HG03097 (cell line): Measurements from ENCODE around the gene SLC37A3.
A peak's percentile ranks its signal among the peaks of the same experiment; 100 is the strongest.

ENCODE experiments used
- ATAC-seq: cut with Tn5 transposase; IDR thresholded peaks from one replicate; pipeline ENCODE4 v1.9.1; 2021; ENCODE audit not compliant: unreplicated experiment, low FRiP score

The SLC37A3 gene

GRCh38 chr7:140402178-140402835, 4.0 kb upstream of the SLC37A3 start:
- no peak for ATAC-seq

DNA sequence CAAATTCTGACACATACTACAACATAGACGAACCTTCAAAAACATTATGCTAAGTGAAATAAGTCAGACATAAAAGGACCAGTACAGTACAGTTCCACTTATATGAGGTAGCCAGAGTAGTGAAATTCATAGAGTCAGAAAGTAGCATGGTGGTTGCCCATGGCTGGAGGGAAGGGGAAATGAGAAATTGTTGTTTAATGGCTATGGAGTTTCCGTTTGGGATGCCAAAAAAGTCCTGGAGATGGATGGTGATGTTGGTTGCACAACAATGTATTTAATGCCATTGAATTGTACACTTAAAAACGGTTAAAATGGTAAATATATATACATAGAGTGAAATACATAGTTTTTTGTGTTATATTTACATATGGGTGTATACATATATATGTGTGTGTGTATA, 2.1 kb upstream of the SLC37A3 start:
- no peak for ATAC-seq

GRCh38 chr7:140398821-140399220, 491 bp upstream of the SLC37A3 start:
- ATAC-seq, result no peak

GRCh38 chr7:140393756-140394306, 4.5 kb downstream of the SLC37A3 start:
- ATAC-seq, result no peak

DNA sequence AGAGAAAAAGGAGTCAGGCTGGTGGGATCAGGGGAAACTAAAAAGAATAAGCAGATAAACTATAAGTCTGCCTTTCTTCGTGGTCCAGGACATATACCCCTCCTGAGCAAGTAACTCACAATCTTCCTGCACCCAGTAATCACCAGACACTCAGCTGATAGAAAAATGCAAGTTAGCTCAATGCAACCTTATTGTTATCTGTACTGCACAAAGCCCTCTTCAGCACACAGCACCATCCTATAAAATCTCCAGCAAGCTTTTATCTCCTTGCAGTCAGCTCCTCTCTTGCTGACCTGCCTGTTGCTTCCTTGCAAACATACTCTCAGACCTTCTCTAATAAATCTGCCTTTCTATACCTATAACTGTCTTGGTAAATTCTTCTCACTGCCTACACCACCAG, 6.7 kb downstream of the SLC37A3 start:
- no peak for ATAC-seq

GRCh38 chr7:140390466-140391190, 7.7 kb downstream of the SLC37A3 start:
- peak; percentile 50 for ATAC-seq

- no peak for ATAC-seq
Measured at GRCh38 chr7:140390034-140390433, 8.3 kb downstream of the SLC37A3 start.

GRCh38 chr7:140389445-140389844, 8.9 kb downstream of the SLC37A3 start:
- ATAC-seq, result no peak

DNA sequence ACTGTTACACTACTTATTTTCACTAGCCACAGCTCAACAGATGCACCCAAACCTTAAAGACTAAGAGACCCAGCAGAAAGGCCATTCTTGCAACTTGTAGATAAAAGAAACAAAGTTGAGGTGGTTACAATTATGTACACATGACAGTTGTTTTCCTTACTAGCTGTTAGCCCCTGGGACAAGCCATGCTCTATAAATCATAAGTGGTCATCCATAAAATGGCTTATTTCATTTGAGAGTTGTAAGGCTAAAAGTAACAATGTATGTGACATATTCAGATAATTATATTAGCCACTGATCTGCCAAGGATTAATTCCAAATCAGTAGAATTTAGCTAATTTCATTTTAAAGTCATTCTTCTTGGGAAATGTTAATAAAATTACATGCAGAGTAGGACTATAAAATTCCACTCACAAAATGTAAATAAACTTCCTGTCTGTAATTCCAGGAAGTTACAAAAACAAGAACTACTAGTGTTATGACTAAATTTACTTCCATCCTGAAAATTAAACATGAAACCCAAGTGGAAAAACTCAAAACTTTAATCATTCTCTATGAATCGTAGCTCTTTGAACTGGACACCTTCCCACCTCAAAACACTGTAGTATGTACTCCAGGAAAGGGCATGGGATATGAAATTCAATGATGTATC, 13.3 kb downstream of the SLC37A3 start:
- no peak for ATAC-seq

- no peak for ATAC-seq
Measured at GRCh38 chr7:140383954-140384713, 14.2 kb downstream of the SLC37A3 start.

GRCh38 chr7:140375892-140376730, 22.2 kb downstream of the SLC37A3 start:
- no peak for ATAC-seq

DNA sequence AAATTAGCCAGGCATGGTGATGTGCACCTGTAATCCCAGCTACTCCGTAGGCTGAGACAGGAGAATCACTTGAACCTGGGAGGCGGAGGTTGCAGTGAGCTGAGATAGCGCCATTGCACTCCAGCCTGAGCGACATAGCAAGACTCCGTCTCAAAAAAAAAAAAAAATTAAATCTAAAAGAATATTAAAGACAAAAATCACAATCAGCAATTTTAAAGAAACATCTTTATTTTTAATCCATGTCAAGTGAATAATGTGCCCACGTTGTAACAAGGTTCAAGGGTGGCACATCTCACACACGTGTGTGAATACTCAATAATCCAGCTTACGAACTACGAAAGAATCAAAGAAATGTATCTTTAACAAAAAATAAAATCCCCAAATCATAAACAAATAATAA, 23.0 kb downstream of the SLC37A3 start:
- ATAC-seq, result no peak

- ATAC-seq, result no peak
Measured at GRCh38 chr7:140369294-140369693, 29.0 kb downstream of the SLC37A3 start.

DNA sequence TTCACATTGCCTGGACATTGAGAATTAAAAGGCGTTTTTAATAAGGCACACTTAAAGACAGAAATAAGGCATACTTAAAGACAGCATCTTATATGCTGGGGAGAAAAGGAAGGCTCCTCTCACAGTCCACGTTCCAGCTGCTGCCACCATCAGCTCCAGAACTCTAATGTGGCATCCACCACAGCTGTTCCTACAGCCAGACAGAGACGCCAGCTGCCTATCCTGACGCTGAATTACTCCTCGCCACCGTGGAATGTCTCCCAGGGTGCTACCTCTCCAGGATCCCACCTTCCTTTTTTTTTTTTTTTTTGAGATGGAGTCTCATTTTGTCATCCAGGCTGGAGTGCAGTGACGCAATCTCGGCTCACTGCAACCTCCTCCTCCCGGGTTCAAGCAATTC, 30.8 kb downstream of the SLC37A3 start:
- ATAC-seq, result no peak

DNA sequence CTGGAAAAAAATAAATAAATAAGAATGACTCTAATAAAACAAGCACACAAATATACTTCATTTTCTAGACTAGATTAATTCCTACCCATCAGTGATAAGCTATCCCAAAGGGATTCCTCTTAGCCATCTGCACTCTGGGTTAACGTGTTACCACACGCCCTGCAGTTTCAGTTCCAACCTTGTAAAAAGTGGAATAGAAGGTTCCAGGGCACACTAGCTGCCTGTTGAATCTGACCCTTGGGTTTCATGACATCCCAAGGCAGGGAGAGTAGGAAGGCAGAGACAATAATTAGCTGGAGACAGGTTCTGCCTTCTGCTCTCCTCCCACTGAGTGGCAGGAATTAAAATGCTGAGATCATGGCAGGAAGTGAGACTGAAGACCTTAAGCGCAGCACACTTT, 33.5 kb downstream of the SLC37A3 start:
- no peak for ATAC-seq

- ATAC-seq, result no peak
Measured at GRCh38 chr7:140360697-140361229, 37.6 kb downstream of the SLC37A3 start.

GRCh38 chr7:140358412-140359051, 39.8 kb downstream of the SLC37A3 start:
- ATAC-seq, result no peak

GRCh38 chr7:140358024-140358411, 40.3 kb downstream of the SLC37A3 start:
- no peak for ATAC-seq

DNA sequence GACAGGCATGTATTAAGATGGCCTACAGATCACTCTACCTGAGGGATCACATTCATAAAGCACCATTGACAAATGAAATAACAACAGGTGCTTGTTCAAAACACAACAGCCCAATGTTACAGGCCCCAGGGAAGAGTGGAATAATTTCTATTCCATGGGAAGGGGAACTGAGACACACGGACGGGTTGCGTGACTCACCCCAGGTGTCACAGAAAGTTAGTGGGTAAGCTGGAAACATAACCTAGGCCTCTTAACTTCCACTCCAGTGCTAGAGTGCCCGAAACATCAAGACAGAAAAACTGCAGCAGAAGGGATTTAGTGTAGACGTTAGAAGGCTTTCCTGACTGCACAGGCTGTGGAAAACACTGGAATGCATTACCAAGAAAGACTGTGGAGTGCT, 48.3 kb downstream of the SLC37A3 start:
- no peak for ATAC-seq
